Measurements from ENCODE around the gene NQO1.

The NQO1 gene

DNA sequence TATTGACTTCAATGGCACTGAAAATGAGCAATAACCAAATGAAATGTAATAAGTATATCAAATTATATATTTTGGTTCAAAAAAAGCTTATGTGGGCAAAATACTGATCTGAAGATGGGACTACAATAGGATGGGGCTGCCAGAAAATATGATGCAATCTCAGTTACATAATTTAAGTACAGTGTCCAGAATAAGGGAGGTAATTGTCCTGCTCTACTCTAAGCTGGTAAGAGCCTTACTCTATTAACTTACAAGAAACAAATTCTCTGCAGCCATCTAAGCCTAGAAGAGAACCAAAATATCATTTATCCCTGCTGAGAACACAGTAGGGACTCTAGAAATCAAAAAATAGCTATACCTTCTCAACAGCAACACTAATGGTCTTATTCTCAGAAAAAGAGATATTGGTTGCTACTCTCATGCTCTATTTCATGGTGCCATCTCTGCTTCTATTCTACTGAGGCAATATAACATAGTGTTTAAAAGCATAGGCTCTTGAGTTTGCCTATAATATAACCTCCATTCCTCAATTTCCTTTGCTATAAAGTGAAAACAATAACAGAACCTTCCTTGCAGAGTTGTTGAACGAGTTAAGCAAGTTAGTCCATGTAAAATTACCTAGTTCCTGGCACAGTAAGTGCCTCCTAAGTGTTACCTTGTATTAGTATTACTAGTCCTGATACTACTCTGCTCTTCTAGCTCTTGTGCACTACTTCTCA is 19.9 kb downstream of the NQO1 start:
- DNase-seq (ENCODE audit: low read depth): no peak

DNA sequence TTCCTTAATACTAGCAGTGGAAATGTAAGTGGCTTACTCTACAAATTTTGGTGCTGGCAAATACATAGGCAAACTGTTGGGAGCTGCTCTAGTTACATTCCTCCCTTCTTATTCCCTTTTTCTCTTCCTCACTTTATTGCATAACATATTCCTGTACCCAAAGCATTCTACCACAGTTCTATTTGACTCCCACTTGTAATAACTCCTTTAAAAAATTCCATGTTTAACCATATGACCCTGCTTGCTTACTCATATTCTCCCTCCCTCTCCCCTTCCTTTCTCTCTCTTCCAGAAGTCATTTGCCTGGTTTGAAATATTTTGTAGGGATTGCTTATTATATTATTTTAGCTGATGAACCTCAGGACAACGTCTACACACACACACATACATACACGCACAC is 22.7 kb downstream of the NQO1 start:
- no peak for DNase-seq (ENCODE audit: low read depth)

DNA sequence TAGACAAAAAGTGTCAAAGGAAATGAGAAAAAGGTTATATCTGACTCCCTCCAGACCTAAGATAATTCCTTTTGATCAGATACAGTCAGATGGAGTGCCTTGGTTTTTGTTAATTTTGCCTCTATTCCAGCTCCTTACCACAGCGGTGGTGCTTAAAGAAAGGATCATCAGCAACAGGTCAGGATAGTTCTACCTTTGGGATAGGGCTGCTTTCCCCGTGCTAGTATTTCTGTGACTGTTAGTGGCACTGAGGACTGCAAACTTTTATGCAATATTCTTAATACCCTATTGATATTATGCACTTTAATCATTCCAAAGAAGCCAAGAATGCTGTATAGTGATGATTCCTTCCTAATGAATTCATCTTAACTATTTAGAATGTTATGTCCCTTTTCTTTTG is 24.5 kb downstream of the NQO1 start:
- no peak for DNase-seq (ENCODE audit: low read depth)

DNA sequence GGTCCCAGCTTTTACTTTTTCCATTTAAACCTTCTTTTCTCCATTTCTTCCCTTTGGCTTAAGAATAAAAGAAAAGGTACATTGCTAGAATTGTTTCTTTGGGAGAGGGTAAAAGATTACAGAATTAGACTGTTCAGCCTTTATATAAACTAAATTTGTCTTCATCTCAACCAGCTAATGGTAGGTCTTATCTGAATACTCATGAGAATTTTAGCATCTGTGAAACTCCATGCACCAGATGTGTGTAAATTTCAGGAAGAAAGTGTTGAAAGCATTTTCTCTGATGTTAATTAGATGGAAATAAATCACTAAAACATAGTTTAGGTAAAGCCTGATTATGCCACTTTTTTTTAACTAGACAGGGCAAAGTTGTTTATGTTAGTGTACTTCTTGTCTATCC is 24.9 kb downstream of the NQO1 start:
- DNase-seq (ENCODE audit: low read depth): no peak

DNA sequence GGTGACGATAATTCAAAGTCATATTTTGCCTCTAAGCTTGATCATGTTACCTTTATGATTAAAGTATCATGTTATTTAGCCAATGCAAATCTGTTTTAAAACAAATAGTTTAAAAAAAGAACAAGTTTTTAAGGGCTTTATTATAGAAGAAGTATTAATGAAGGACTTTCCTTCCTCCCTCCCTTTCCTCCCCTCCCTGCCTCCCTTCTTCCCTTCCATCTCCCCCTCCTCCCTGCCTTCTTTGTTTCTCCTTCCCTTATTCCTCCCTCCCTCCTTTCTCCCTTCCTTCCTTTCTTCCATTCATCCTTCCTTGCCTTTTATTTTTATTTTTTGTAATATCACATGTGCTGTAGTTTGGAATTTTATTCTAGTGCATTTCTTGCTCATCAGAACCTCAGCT is 26.4 kb downstream of the NQO1 start:
- no peak for DNase-seq (ENCODE audit: low read depth)

DNA sequence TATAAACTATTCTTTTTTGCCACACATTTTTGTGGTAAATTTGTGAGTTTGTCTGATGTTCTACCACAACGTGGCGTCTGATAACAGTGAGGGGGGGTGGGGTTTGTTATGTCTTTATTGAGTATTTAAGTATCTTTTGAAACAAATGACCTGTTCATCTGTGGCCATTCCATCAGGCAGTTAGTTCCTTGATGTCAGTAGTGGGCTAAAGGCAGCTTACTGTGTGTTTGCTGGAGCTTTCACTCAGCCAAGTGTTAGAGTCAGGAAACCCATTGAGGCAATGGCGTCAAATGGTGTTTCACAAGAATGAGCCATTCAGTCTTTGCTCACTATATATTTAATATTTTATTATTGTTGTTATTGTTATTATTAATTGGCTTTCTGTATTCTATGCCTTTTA is 28.0 kb downstream of the NQO1 start:
- no peak for DNase-seq (ENCODE audit: low read depth)

DNA sequence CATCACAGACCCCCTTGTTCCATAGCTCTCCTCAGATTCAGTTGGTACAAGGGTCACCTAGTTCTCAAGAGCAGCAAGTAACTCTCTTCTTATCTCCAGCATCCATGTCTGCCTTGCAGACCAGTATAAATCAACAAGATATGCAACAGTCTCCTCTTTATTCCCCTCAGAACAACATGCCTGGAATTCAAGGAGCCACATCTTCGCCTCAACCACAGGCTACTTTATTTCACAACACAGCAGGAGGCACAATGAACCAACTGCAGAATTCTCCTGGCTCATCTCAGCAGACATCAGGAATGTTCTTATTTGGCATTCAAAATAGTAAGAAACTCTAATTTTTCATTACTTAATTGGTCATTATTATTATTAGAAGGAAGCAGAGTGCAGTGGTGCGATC is 32.4 kb downstream of the NQO1 start:
- DNase-seq (ENCODE audit: low read depth): no peak

DNA sequence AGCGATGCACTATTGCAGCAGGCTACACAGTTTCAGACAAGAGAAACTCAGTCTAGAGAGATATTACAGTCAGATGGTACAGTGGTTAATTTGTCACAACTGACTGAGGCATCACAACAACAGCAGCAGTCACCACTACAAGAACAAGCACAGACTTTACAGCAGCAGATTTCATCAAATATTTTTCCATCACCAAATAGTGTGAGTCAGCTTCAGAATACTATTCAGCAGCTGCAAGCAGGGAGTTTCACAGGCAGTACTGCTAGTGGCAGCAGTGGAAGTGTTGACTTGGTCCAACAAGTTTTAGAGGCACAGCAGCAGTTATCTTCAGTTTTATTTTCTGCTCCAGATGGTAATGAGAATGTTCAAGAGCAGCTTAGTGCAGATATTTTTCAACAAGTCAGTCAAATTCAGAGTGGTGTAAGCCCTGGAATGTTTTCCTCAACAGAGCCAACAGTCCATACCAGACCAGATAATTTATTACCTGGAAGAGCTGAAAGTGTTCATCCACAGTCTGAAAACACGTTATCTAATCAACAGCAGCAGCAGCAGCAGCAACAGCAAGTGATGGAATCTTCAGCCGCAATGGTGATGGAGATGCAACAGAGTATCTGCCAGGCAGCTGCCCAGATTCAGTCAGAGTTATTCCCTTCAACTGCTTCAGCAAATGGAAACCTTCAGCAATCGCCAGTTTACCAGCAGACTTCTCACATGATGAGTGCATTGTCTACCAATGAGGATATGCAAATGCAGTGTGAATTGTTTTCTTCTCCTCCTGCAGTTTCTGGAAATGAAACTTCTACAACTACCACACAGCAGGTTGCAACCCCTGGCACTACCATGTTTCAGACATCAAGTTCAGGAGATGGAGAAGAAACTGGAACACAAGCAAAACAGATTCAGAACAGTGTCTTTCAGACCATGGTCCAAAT is 34.1 kb downstream of the NQO1 start:
- DNase-seq (ENCODE audit: low read depth): peak; percentile 22

DNA sequence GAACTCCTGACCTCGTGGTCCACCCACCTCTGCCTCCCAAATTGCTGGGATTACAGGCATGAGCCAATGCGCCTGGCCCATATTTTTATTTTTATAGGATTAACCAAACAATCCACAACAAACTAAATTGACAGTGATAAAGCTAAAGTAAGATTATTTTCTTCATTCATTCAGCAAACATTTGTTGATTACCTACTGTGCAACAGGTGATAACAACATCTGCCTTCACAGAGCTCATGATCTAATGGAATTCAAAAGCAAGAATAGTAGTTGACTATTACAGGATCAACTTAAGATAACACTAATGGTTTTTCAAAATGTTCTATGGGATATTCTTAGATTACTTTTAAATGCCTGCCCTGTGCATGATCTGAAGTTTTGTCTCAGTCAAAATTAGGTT is 37.8 kb downstream of the NQO1 start:
- no peak for DNase-seq (ENCODE audit: low read depth)

DNA sequence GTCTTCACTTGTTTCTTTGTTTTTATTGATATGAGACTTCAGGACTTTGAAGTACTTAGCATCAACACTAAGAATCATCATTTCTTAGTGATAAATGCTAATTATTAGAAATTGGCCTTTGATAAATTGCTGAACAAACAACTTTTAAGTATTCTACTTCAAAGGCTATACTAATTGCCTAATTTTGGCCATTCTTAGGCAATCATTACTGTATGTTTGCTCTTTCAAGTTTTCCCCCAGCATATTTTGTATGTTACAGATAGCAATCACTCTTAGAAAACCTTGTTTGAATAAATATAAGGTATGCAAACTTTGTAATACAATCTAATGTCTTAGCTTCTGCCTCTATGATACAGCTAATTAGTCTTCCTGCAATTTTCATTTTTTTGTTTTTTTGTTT is 46.0 kb downstream of the NQO1 start:
- no peak for DNase-seq (ENCODE audit: low read depth)

DNA sequence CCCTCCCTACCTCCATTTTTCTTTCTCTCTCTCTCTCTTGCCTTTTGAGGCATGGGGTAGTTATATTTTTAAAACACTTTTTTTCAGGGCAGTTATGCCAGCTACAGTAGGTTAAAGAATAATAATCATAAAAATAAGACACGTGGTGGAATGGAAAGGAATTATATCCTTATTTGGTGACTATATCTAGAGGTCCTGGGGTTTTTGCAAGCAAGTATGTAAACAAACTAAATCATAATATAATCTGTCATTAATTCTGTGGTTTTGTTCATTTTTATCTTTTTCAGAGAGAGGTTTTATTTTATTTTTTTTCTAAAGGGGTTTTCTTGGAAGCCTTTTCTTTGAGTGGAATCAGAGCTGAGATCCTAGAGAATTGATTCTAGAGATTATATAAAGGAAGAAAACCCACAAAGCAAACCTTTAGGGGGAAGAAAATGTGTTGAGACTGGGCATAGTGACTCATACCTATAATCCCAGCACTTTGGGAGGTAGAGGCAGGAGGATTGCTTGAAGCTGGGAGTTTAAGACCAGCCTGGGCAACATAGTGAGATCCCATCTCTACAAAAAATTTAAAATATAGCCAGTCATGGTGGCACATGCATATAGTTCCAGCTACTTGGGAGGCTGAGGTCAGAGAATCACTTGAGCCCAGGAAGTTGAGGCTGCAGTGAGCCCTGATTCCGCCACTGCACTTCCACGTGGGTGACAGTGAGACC is 53.2 kb downstream of the NQO1 start:
- DNase-seq (ENCODE audit: low read depth): no peak

DNA sequence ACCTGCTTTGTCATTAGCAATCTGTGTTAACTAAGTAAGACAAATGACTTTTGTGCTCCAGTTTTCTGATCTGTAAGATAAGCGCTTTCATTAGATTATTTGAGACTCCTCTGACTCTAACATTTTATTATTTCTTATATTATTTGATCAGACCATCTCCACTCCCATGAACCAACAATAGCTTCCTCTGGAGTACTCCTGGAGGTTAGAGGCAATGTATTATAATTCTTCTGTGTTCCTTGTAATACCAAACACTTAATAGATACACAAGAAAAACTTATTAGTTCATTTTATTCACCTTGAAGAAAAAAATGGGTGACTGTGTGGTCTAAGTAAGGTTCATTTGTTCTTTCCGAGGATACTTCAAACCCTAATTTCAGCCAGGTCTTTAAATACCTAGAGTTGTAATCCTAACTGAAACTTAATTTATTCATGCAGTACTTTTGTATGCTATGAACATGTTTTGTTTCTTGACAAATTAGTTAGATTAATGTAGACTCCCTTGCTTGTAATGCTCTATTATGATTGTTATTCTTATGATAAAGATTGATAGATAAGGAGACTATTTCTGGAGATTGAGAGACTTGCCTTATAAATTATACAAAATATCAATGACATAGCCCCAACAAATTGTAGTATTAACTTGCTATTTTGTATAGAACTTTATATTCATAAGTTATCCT is 53.9 kb downstream of the NQO1 start:
- DNase-seq (ENCODE audit: low read depth): no peak

DNA sequence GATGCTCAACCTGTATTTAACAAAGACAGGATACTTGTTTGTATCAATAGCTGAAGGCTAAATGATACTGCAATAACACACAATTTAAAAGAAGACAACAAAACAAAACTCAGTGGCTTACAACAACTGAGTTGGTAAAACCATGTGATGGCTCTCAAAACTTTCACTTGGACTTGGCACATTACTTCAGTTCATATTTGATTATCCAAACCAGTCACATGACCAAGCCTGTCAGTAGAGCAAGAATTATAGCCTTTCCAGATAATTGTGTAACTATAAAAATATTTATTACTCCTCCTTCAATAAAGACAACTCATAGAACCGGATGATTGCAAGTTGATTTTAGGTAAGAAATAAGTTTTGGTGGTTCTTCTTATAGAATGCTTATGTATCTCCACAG is 56.8 kb downstream of the NQO1 start:
- DNase-seq (ENCODE audit: low read depth): no peak

DNA sequence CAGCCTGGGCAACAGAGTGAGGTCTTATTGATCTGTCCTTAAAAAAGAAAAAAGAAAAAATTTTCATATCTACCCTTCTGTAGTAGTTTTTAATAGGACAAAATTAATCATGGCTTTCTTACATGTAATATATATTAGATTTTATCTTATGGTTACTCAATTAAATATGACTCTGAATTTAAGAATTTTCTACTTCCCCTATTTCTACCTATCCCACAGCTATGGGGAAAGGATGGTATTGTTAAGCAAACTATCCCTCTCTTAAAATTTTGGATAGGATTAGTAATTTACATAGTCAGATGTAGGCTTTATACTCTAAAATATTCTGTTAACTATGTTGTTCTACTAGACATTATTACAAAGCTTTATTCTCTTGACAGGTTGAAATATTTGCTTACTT is 62.5 kb downstream of the NQO1 start:
- DNase-seq (ENCODE audit: low read depth): peak; percentile 41

DNA sequence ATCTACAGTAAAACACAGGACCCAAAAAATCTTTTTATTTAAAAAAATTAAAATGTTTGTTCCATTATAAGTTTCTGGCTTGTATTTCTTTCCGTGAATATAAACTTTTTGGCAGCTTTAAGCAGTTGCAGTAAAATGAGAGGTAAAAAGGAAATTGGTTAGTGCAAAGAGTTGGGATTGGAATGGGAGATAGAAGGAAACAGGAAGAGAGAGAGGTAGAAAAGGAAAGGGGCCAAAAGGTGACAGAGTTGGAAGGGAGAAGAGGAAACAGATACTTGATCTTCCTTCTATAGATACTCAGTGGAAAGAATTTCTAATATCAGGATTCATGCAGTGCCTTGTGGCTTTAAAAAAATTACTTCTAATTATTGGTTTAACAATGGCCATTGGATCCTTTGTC is 63.5 kb downstream of the NQO1 start:
- DNase-seq (ENCODE audit: low read depth): no peak

DNA sequence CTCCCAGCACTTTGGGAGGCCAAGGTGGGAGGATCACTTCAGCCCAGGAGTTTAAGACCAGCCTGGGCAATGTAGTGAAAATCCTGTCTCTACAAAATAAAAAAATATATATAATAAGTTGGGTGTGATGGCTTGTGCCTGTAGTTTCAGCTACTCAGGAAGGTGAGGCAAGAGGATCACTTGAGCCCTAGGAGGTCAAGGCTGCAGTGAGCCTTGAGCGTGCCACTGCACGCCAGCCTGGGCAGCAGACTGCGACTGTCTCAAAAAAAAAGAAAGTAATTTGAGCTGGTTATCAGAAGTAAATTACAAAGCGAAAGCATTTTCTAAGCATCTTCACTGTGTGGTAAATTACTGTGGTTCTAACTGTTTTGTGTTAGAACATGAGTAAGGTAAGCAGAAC is 66.2 kb downstream of the NQO1 start:
- no peak for DNase-seq (ENCODE audit: low read depth)
